Calu3 (cell line): ENCODE measurements around the gene GUK1. TPM values are rescaled to one million over a fixed set of nuclear protein-coding genes. Genes with fewer than 3 reads are reported as not detected.

Experiments
- BruUV-seq: library from RNA; stranded (reverse); fragments of 400-500 nt; replicated peaks from 2 replicates; lab custom pipeline; 2021; lab: Mats Ljungman, UMichigan
- CTCF ChIA-PET: fragments of 300-600 bp; sonication (Branson Sonifier 250); formaldehyde crosslinking; loops from one replicate; lab custom pipeline; 2022; ENCODE audit warnings: antibody characterized with exemption; lab: Charles Lee
- DNase-seq: peaks from one replicate; pipeline ENCODE4 v3.0.0; 2022
- H3K27ac Mint-ChIP-seq: one replicate; pipeline ENCODE4 v1.8.0; 2022; ENCODE audit warnings: mixed read lengths; ENCODE audit not compliant: unreplicated experiment
- H3K27me3 Mint-ChIP-seq: one replicate; pipeline ENCODE4 v1.8.0; 2022; ENCODE audit warnings: mixed read lengths; ENCODE audit not compliant: unreplicated experiment
- H3K36me3 Mint-ChIP-seq: one replicate; pipeline ENCODE4 v1.8.0; 2022; ENCODE audit warnings: mild to moderate bottlenecking, moderate library complexity, mixed read lengths; ENCODE audit not compliant: insufficient read depth, unreplicated experiment
- H3K4me1 Mint-ChIP-seq: one replicate; pipeline ENCODE4 v1.8.0; 2022; ENCODE audit warnings: mild to moderate bottlenecking, low read depth, mixed read lengths; ENCODE audit not compliant: unreplicated experiment
- H3K4me3 Mint-ChIP-seq: one replicate; pipeline ENCODE4 v1.8.0; 2022; ENCODE audit warnings: mild to moderate bottlenecking, low read depth, moderate library complexity, mixed read lengths; ENCODE audit not compliant: unreplicated experiment
- H3K9me3 Mint-ChIP-seq: one replicate; pipeline ENCODE4 v1.8.0; 2022; ENCODE audit warnings: low read depth, mixed read lengths; ENCODE audit not compliant: unreplicated experiment
- CTCF ChIP-seq: fragments of 200-600 bp; IDR thresholded peaks from one replicate; pipeline ENCODE4 v1.8.0; 2022; ENCODE audit warnings: antibody characterized with exemption; ENCODE audit not compliant: unreplicated experiment
- intact Hi-C: fragments of 100-400 bp; cut with micrococcal nuclease; formaldehyde crosslinking; loops from one replicate; pipeline ENCODE4 v1.10.0; 2022; ENCODE audit not compliant: unreplicated experiment
- total RNA-seq: library from RNA; stranded (reverse); gene quantifications from 2 replicates; pipeline ENCODE4 v1.2.3, GENCODE V29; 2022

The GUK1 gene
- total RNA-seq, 1 experiment from 2014 or later, result 238 TPM

GRCh38 chr1:228150120-228150460, 10.0 kb downstream of the GUK1 start:
- no peak for TF ChIP-seq CTCF
- peaks cover 44% of the 10 kb centered on the region for H3K36me3 Mint-ChIP-seq
- no TSS peak for BruUV-seq
- H3K4me1 Mint-ChIP-seq, result peaks cover 3% of the 10 kb centered on the region
- CTCF ChIA-PET, result interaction anchor here (0.5 kb wide), 1 partner anchor 19 kb away, joined by 4 read pairs; no protein-coding TSS in a partner anchor
- intact Hi-C loops, result no loop called here
- no peak overlapping the region for H3K4me3 Mint-ChIP-seq
- no peak for DNase-seq
- H3K9me3 Mint-ChIP-seq, result no peaks in the 10 kb centered on the region
- no peak overlapping the region for H3K27ac Mint-ChIP-seq
- no peaks in the 10 kb centered on the region for H3K27me3 Mint-ChIP-seq

GRCh38 chr1:228150461-228151179, 10.5 kb downstream of the GUK1 start:
- Mint-ChIP-seq H3K27me3 (no peaks in the 10 kb centered on the region), H3K4me3 (no peak overlapping the region), H3K36me3 (peaks cover 44% of the 10 kb centered on the region), H3K4me1 (peaks cover 6% of the 10 kb centered on the region), H3K9me3 (no peaks in the 10 kb centered on the region), H3K27ac (no peak overlapping the region)
- CTCF ChIA-PET, result interaction anchor here (0.5 kb wide), 1 partner anchor 20 kb away, joined by 4 read pairs; no protein-coding TSS in a partner anchor
- intact Hi-C loops, result no loop called here
- no TSS peak for BruUV-seq
- DNase-seq, result no peak
- TF ChIP-seq CTCF, result no peak

GRCh38 chr1:228151180-228151925, 11.3 kb downstream of the GUK1 start:
- H3K4me3 Mint-ChIP-seq, result no peak overlapping the region
- TF ChIP-seq CTCF, result no peak
- H3K9me3 Mint-ChIP-seq, result no peaks in the 10 kb centered on the region
- no peaks in the 10 kb centered on the region for H3K27me3 Mint-ChIP-seq
- peaks cover 44% of the 10 kb centered on the region for H3K36me3 Mint-ChIP-seq
- no peak for DNase-seq
- CTCF ChIA-PET, result interaction anchor here (1.3 kb wide), 2 partner anchors 14 to 15 kb away, joined by 3 read pairs; partner anchors contain the start of gene IBA57
- H3K27ac Mint-ChIP-seq, result no peak overlapping the region
- H3K4me1 Mint-ChIP-seq, result peaks cover 6% of the 10 kb centered on the region
- BruUV-seq, result no TSS peak
- intact Hi-C loops, result no loop called here

GRCh38 chr1:228152097-228152917, 12.2 kb downstream of the GUK1 start:
- CTCF ChIA-PET, result interaction anchor here (1.3 kb wide), 2 partner anchors 13 to 16 kb away, joined by 3 read pairs; partner anchors contain the start of gene IBA57
- H3K4me1 Mint-ChIP-seq, result peaks cover 6% of the 10 kb centered on the region
- intact Hi-C loops, result no loop called here
- no peak for TF ChIP-seq CTCF
- DNase-seq, result no peak
- BruUV-seq, result no TSS peak
- H3K27ac Mint-ChIP-seq, result peak overlapping the region; percentile 23
- H3K27me3 Mint-ChIP-seq, result no peaks in the 10 kb centered on the region
- peaks cover 38% of the 10 kb centered on the region for H3K36me3 Mint-ChIP-seq
- no peak overlapping the region for H3K4me3 Mint-ChIP-seq
- no peaks in the 10 kb centered on the region for H3K9me3 Mint-ChIP-seq
